Measurements from ENCODE around the gene TRERF1. TPM values are rescaled to one million over a fixed set of nuclear protein-coding genes. Genes with fewer than 3 reads are reported as not detected.
A peak's percentile ranks its signal among the peaks of the same experiment; 100 is the strongest.

TRERF1 gene
- polyA plus RNA-seq, 3 donors = 0.58 to 10.0 (median 2.0) TPM

- H3K4me3 Mint-ChIP-seq = no peak overlapping the region
- peaks cover 99% of the 10 kb centered on the region for H3K79me2 ChIP-seq (ENCODE audit: insufficient read depth, low read length)
- DNase-seq = no peak
These were observed 31.0 kb downstream of the TRERF1 start for GRCh38 chr6:42420741-42421140.

GRCh38 chr6:42419490-42420280 lies 32.0 kb downstream of the TRERF1 start:
- H3K27ac Mint-ChIP-seq = peak overlapping the region in 1 of 7 donors; percentile 48
- H3K9ac ChIP-seq (ENCODE audit: insufficient read depth, low read length, poor library complexity, severe bottlenecking) = no peak overlapping the region
- whole genome bisulfite sequencing (ENCODE audit: insufficient coverage) = 90% methylated on average over 3 of the region's 6 CpGs
- no peak overlapping the region for H2AFZ ChIP-seq (ENCODE audit: insufficient read depth, low read depth, low read length, poor library complexity, severe bottlenecking)
- no peaks in the 10 kb centered on the region for H3K27me3 ChIP-seq (ENCODE audit: control insufficient read depth in 2 of 2, insufficient read depth in 2 of 2, low read length in 2 of 2)
- H3K9me3 ChIP-seq (replicated peaks in 1 of 2; ENCODE audit: control insufficient read depth in 1 of 2, insufficient read depth in 1 of 2, low read length in 2 of 2) = no peaks in the 10 kb centered on the region
- H3K36me3 ChIP-seq (replicated peaks in 1 of 2; ENCODE audit: control insufficient read depth in 1 of 2, insufficient read depth in 2 of 2, low read length in 2 of 2) = no peaks in the 10 kb centered on the region
- no peak for DNase-seq
- no peak overlapping the region for H3K4me2 ChIP-seq (replicated peaks; ENCODE audit: extremely low read depth, low read length, poor library complexity, severe bottlenecking)
- H3K4me3 Mint-ChIP-seq = no peak overlapping the region
- peaks cover 15 to 21% of the 10 kb centered on the region in 2 donors for H3K36me3 Mint-ChIP-seq
- peak; percentile 31 for TF ChIP-seq CTCF (IDR thresholded peaks at IDR 0.05)
- no peak overlapping the region for H3K4me3 ChIP-seq (replicated peaks in 1 of 3; ENCODE audit: low read depth in 2 of 3, low read length in 3 of 3)
- intact Hi-C loops (cut with micrococcal nuclease) = loop anchor here in 1 of 2 donors (5.0 kb wide), 1 partner anchor 33 kb away; the partner anchor contains the start of gene TRERF1
- H3K4me1 Mint-ChIP-seq = peaks cover 38% of the 10 kb centered on the region
- peaks cover 37% of the 10 kb centered on the region for H4K20me1 ChIP-seq (ENCODE audit: insufficient read depth, low read length)
- peaks cover 99% of the 10 kb centered on the region for H3K79me2 ChIP-seq (ENCODE audit: insufficient read depth, low read length)
- H3K9me3 Mint-ChIP-seq = peaks cover 0 to 2% (median 0%) of the 10 kb centered on the region in 7 donors
- no peaks in the 10 kb centered on the region for H3K27me3 Mint-ChIP-seq (ENCODE audit: low read depth in 3 of 3)
- H3K27ac ChIP-seq (ENCODE audit: low read depth in 1 of 2, low read length in 2 of 2) = no peak overlapping the region
- peaks cover 6 to 10% of the 10 kb centered on the region in 2 donors for H3K4me1 ChIP-seq (ENCODE audit: control insufficient read depth in 1 of 2, insufficient read depth in 2 of 2, low read length in 2 of 2)

More at GRCh38 chr6:42420741-42421140, 31.0 kb downstream of the TRERF1 start:
- Histone ChIP-seq H3K9me3 (replicated peaks in 1 of 2; ENCODE audit: control insufficient read depth in 1 of 2, insufficient read depth in 1 of 2, low read length in 2 of 2) (no peaks in the 10 kb centered on the region), H4K20me1 (ENCODE audit: insufficient read depth, low read length) (peaks cover 44% of the 10 kb centered on the region), H2AFZ (ENCODE audit: insufficient read depth, low read depth, low read length, poor library complexity, severe bottlenecking) (no peak overlapping the region), H3K4me3 (replicated peaks in 1 of 3; ENCODE audit: low read depth in 2 of 3, low read length in 3 of 3) (no peak overlapping the region), H3K27me3 (ENCODE audit: control insufficient read depth in 2 of 2, insufficient read depth in 2 of 2, low read length in 2 of 2) (no peaks in the 10 kb centered on the region), H3K9ac (ENCODE audit: insufficient read depth, low read length, poor library complexity, severe bottlenecking) (no peak overlapping the region), H3K27ac (ENCODE audit: low read depth in 1 of 2, low read length in 2 of 2) (no peak overlapping the region), H3K36me3 (replicated peaks in 1 of 2; ENCODE audit: control insufficient read depth in 1 of 2, insufficient read depth in 2 of 2, low read length in 2 of 2) (no peaks in the 10 kb centered on the region), H3K4me2 (replicated peaks; ENCODE audit: extremely low read depth, low read length, poor library complexity, severe bottlenecking) (no peak overlapping the region), H3K4me1 (ENCODE audit: control insufficient read depth in 1 of 2, insufficient read depth in 2 of 2, low read length in 2 of 2) (peaks cover 6 to 10% of the 10 kb centered on the region in 2 donors)
- H3K4me1 Mint-ChIP-seq = peaks cover 40% of the 10 kb centered on the region
- intact Hi-C loops (cut with micrococcal nuclease) = no loop called here
- peak overlapping the region in 1 of 7 donors; percentile 52 for H3K27ac Mint-ChIP-seq
- H3K27me3 Mint-ChIP-seq (ENCODE audit: low read depth in 3 of 3) = no peaks in the 10 kb centered on the region
- H3K9me3 Mint-ChIP-seq = peaks cover 0 to 2% (median 0%) of the 10 kb centered on the region in 7 donors
- no peak for TF ChIP-seq CTCF (IDR thresholded peaks at IDR 0.05)
- WGBS (ENCODE audit: insufficient coverage) = 92% methylated on average over 2 of the region's 3 CpGs
- H3K36me3 Mint-ChIP-seq = peaks cover 16 to 20% of the 10 kb centered on the region in 2 donors
